IMR-90 (cell line): ENCODE results near the gene COG2. TPM values are rescaled to one million over a fixed set of nuclear protein-coding genes. Genes with fewer than 3 reads are reported as not detected.

ENCODE experiments used
- ATAC-seq: fragments of 200-7000 bp; cut with Tn5 transposase; 2 replicates; pipeline ENCODE4 v1.9.1; 2020; ENCODE audit warnings: low read depth, mild to moderate bottlenecking, moderate library complexity
- BruUV-seq: library from RNA; stranded (reverse); fragments of 400-500 nt; replicated peaks from 2 replicates; lab custom pipeline; 2021; lab: Mats Ljungman, UMichigan
- CTCF ChIA-PET: fragments of 300-600 bp; formaldehyde crosslinking; extraction: SDS; loops from one replicate; lab custom pipeline; 2021; ENCODE audit warnings: antibody characterized with exemption; lab: Yijun Ruan, JAX
- POLR2A ChIA-PET: fragments of 300-600 bp; sonication (Branson Sonifier 250); formaldehyde crosslinking; loops from one replicate; lab custom pipeline; 2022; ENCODE audit warnings: antibody characterized with exemption; ENCODE audit not compliant: unreplicated experiment; lab: Charles Lee
- DNase-seq: peaks from one replicate; pipeline ENCODE4 v3.0.0; 2013
- H2AFZ ChIP-seq: replicated peaks from 2 replicates; pipeline ENCODE3; 2013; ENCODE audit warnings: low read length, mild to moderate bottlenecking; ENCODE audit not compliant: poor library complexity
- H2AK5ac ChIP-seq: 2 replicates; pipeline ENCODE4 v1.6.1; 2013; ENCODE audit warnings: low read depth, low read length, inconsistent platforms
- H2AK9ac ChIP-seq: replicated peaks from 2 replicates; pipeline ENCODE3; 2013; ENCODE audit warnings: mild to moderate bottlenecking, low read depth, low read length, moderate library complexity; ENCODE audit not compliant: poor library complexity
- H2BK120ac ChIP-seq: 2 replicates; pipeline ENCODE4 v1.6.1; 2013; ENCODE audit warnings: low read depth, low read length, inconsistent platforms
- H2BK15ac ChIP-seq: 3 replicates; pipeline ENCODE4 v1.6.1; 2013; ENCODE audit warnings: low read depth, low read length, inconsistent platforms
- H2BK20ac ChIP-seq: 2 replicates; pipeline ENCODE4 v1.6.1; 2013; ENCODE audit warnings: low read depth, mild to moderate bottlenecking, inconsistent platforms, low read length, moderate library complexity
- H2BK5ac ChIP-seq: 2 replicates; pipeline ENCODE4 v1.6.1; 2013; ENCODE audit warnings: mild to moderate bottlenecking, low read depth, low read length, inconsistent platforms; ENCODE audit not compliant: poor library complexity, severe bottlenecking
- H3K14ac ChIP-seq: replicated peaks from 2 replicates; pipeline ENCODE4 v1.6.1; 2013; ENCODE audit warnings: low read depth, low read length, inconsistent platforms
- H3K18ac ChIP-seq: 2 replicates; pipeline ENCODE4 v1.6.1; 2013; ENCODE audit warnings: low read depth, low read length, control low read depth
- H3K23ac ChIP-seq: 2 replicates; pipeline ENCODE4 v1.6.1; 2013; ENCODE audit warnings: low read depth, low read length, inconsistent platforms
- H3K27ac ChIP-seq: 2 replicates; pipeline ENCODE4 v1.5.1; 2013; ENCODE audit warnings: mild to moderate bottlenecking, control low read depth, low read length; ENCODE audit not compliant: insufficient read depth
- H3K27me3 ChIP-seq: 2 replicates; pipeline ENCODE4 v1.6.1; 2013; ENCODE audit warnings: low read length; ENCODE audit not compliant: control insufficient read depth, insufficient read depth
- H3K36me3 ChIP-seq: 2 replicates; pipeline ENCODE4 v1.6.1; 2013; ENCODE audit warnings: low read length, mixed read lengths; ENCODE audit not compliant: control insufficient read depth, insufficient read depth
- H3K4ac ChIP-seq: 2 replicates; pipeline ENCODE4 v1.6.1; 2013; ENCODE audit warnings: low read depth, low read length, inconsistent platforms
- H3K4me1 ChIP-seq: 2 replicates; pipeline ENCODE4 v1.6.1; 2013; ENCODE audit warnings: low read length, mixed read lengths; ENCODE audit not compliant: control insufficient read depth, insufficient read depth
- H3K4me2 ChIP-seq: 2 replicates; pipeline ENCODE4 v1.6.1; 2013; ENCODE audit warnings: low read depth, mild to moderate bottlenecking, control low read depth, low read length, moderate library complexity
- H3K4me3 ChIP-seq: 2 replicates; pipeline ENCODE4 v1.5.1; 2013; ENCODE audit warnings: low read depth, mild to moderate bottlenecking, control low read depth, low read length, moderate library complexity; ENCODE audit not compliant: insufficient read depth
- H3K56ac ChIP-seq: 2 replicates; pipeline ENCODE4 v1.6.1; 2013; ENCODE audit warnings: low read length, inconsistent platforms; ENCODE audit not compliant: insufficient read depth; ENCODE audit errors: extremely low read depth
- H3K79me1 ChIP-seq, 2 experiments: 2 replicates each; pipeline ENCODE4 v1.6.1; 2013; ENCODE audit warnings: low read length in 2 of 2, inconsistent platforms in 1 of 2, low read depth in 1 of 2
- H3K9ac ChIP-seq: 2 replicates; pipeline ENCODE4 v1.6.1; 2013; ENCODE audit warnings: low read depth, low read length, control low read depth
- H3K9me1 ChIP-seq: 2 replicates; pipeline ENCODE4 v1.6.1; 2013; ENCODE audit warnings: low read length, inconsistent platforms; ENCODE audit not compliant: insufficient read depth
- H3K9me3 ChIP-seq: 2 replicates; pipeline ENCODE4 v1.6.1; 2013; ENCODE audit warnings: low read length; ENCODE audit not compliant: control insufficient read depth, insufficient read depth
- H4K20me1 ChIP-seq: 2 replicates; pipeline ENCODE4 v1.6.1; 2013; ENCODE audit warnings: low read length, inconsistent platforms; ENCODE audit not compliant: insufficient read depth
- H4K5ac ChIP-seq: 2 replicates; pipeline ENCODE4 v1.6.1; 2013; ENCODE audit warnings: mild to moderate bottlenecking, low read depth, low read length, control low read depth
- H4K8ac ChIP-seq, 2 experiments: 2 replicates each; pipeline ENCODE4 v1.6.1; 2013; ENCODE audit warnings: low read depth in 2 of 2, low read length in 2 of 2, control low read depth in 1 of 2, inconsistent platforms in 1 of 2
- H4K91ac ChIP-seq: 2 replicates; pipeline ENCODE4 v1.6.1; 2013; ENCODE audit warnings: low read depth, low read length, inconsistent platforms; ENCODE audit not compliant: insufficient read depth
- BHLHE40 ChIP-seq: fragments of 150-350 bp; IDR thresholded peaks from 2 replicates; pipeline ENCODE4 v1.6.1; 2016; ENCODE audit warnings: mild to moderate bottlenecking, low read depth, low read length
- CEBPB ChIP-seq: IDR thresholded peaks from 2 replicates; pipeline ENCODE4 v1.6.1; 2012; ENCODE audit warnings: low read depth, low read length, improper control_type of control experiment
- CHD1 ChIP-seq: IDR thresholded peaks from 2 replicates; pipeline ENCODE4 v1.6.1; 2012; ENCODE audit warnings: low read depth, low read length, improper control_type of control experiment
- CTCF ChIP-seq: conservative IDR thresholded peaks from 2 replicates; pipeline ENCODE4 v1.5.1; 2012; ENCODE audit warnings: mild to moderate bottlenecking, low read depth, low read length, improper control_type of control experiment
- ELK1 ChIP-seq: fragments of 150-350 bp; IDR thresholded peaks from 2 replicates; pipeline ENCODE4 v1.6.1; 2016; ENCODE audit warnings: low read depth, mild to moderate bottlenecking, low read length, moderate library complexity, borderline replicate concordance
- FOS ChIP-seq: fragments of 150-350 bp; IDR thresholded peaks from 2 replicates; pipeline ENCODE4 v1.6.1; 2016; ENCODE audit warnings: low read depth, low read length
- MAFK ChIP-seq: IDR thresholded peaks from 2 replicates; pipeline ENCODE4 v1.6.1; 2012; ENCODE audit warnings: low read depth, low read length, improper control_type of control experiment
- MAZ ChIP-seq: IDR thresholded peaks from 2 replicates; pipeline ENCODE4 v1.6.1; 2012; ENCODE audit warnings: low read depth, mild to moderate bottlenecking, low read length, improper control_type of control experiment, moderate library complexity, borderline replicate concordance
- MXI1 ChIP-seq: IDR thresholded peaks from 2 replicates; pipeline ENCODE4 v1.6.1; 2012; ENCODE audit warnings: low read depth, mild to moderate bottlenecking, low read length, moderate library complexity, borderline replicate concordance
- NFE2L2 ChIP-seq: fragments of 150-350 bp; IDR thresholded peaks from 2 replicates; pipeline ENCODE4 v1.6.1; 2016; ENCODE audit warnings: low read depth, mild to moderate bottlenecking, low read length
- POLR2A ChIP-seq: IDR thresholded peaks from 2 replicates; pipeline ENCODE4 v1.6.1; 2012; ENCODE audit warnings: mild to moderate bottlenecking, low read depth, low read length
- RAD21 ChIP-seq: IDR thresholded peaks from 2 replicates; pipeline ENCODE4 v1.6.1; 2012; ENCODE audit warnings: low read length, improper control_type of control experiment
- RCOR1 ChIP-seq: IDR thresholded peaks from 2 replicates; pipeline ENCODE4 v1.6.1; 2012; ENCODE audit warnings: mild to moderate bottlenecking, low read length, improper control_type of control experiment; ENCODE audit not compliant: insufficient replicate concordance
- RFX5 ChIP-seq: IDR thresholded peaks from 2 replicates; pipeline ENCODE4 v1.8.0; 2012; ENCODE audit warnings: low read depth, mild to moderate bottlenecking, low read length, moderate library complexity
- SMC3 ChIP-seq: fragments of 150-350 bp; IDR thresholded peaks from 2 replicates; pipeline ENCODE4 v1.6.1; 2016; ENCODE audit warnings: low read depth, mild to moderate bottlenecking, antibody characterized with exemption, low read length, moderate library complexity
- USF2 ChIP-seq: fragments of 150-350 bp; IDR thresholded peaks from 2 replicates; pipeline ENCODE4 v1.6.1; 2017; ENCODE audit warnings: mild to moderate bottlenecking, antibody characterized with exemption, low read length, low read depth
- whole genome bisulfite sequencing, 2 experiments: methylation state at CpG; one replicate each; pipeline versions ENCODE4 v1.1.5 to v1.1.7; 2013; ENCODE audit warnings: missing lambda C conversion rate in 2 of 2; ENCODE audit not compliant: insufficient read length in 1 of 2; ENCODE audit errors: extremely low coverage in 2 of 2; 5-methylcytosine and 5-hydroxymethylcytosine counted together
- dilution Hi-C: fragments of 300-500 bp; cut with HindIII; formaldehyde crosslinking; loops from one replicate; pipeline ENCODE4 v1.14.3; 2018; ENCODE audit warnings: low sequenced_read_pairs; ENCODE audit not compliant: unreplicated experiment
- in situ Hi-C: fragments of 300-500 bp; cut with MboI; formaldehyde crosslinking; loops from 3 replicates; pipeline ENCODE4 v1.14.3; 2019; ENCODE audit warnings: low sequenced_read_pairs, inconsistent platforms, mixed read lengths
- intact Hi-C: fragments of 100-400 bp; cut with micrococcal nuclease; formaldehyde crosslinking; loops from 2 replicates; pipeline ENCODE4 v1.10.0; 2022
- polyA plus RNA-seq, 3 experiments: library from polyadenylated mRNA; depleted of rRNA; stranded (reverse); fragments of >200 nt; gene quantifications; 2 replicates each; pipeline ENCODE4 v1.2.3, GENCODE V29; 2012; ENCODE audit warnings: low replicate concordance in 1 of 3
- total RNA-seq: library from RNA; depleted of rRNA; stranded (reverse); fragments of >200 nt; gene quantifications from 2 replicates; pipeline ENCODE4 v1.2.3, GENCODE V29; 2012

COG2 gene
- total and polyA plus RNA-seq, 2 of the 4 experiments (the other 2 are of a cell fraction), result 9.1 to 16.7 TPM

- Histone ChIP-seq H3K9ac (no peak overlapping the region), H3K56ac (no peak overlapping the region), H4K20me1 (no peaks in the 10 kb centered on the region), H3K4ac (no peak overlapping the region), H2AK5ac (no peak overlapping the region), H3K79me1 (no peaks in the 10 kb centered on the region), H3K4me2 (no peak overlapping the region), H2BK15ac (no peak overlapping the region), H3K18ac (no peak overlapping the region), H4K91ac (no peak overlapping the region), H3K9me3 (no peaks in the 10 kb centered on the region), H3K27ac (no peak overlapping the region), H2AK9ac (no peak overlapping the region), H2BK20ac (no peak overlapping the region), H2BK120ac (no peak overlapping the region), H4K8ac (no peak overlapping the region), H3K4me3 (no peak overlapping the region), H3K4me1 (no peaks in the 10 kb centered on the region), H2AFZ (no peak overlapping the region), H3K14ac (no peak overlapping the region), H4K5ac (no peak overlapping the region), H3K27me3 (no peaks in the 10 kb centered on the region), H3K36me3 (peaks cover 18% of the 10 kb centered on the region), H3K9me1 (no peaks in the 10 kb centered on the region), H2BK5ac (no peak overlapping the region), H3K23ac (no peak overlapping the region)
- no peak for ATAC-seq
- CTCF ChIA-PET, result no interaction called here
- no TSS peak for BruUV-seq
- POLR2A ChIA-PET, result no interaction called here
- dilution Hi-C loops, result no loop called here
- TF ChIP-seq CTCF (no peak), ELK1 (no peak), FOS (no peak), NFE2L2 (no peak), MXI1 (no peak), MAZ (no peak), CHD1 (no peak), POLR2A (no peak), CEBPB (no peak), SMC3 (no peak), RAD21 (no peak), MAFK (no peak), BHLHE40 (no peak), RCOR1 (no peak), USF2 (no peak), RFX5 (no peak)
- WGBS, 2 experiments, result 100% methylated on average over 1 of the region's 2 CpGs; no CpG with 5 or more reads in 1 of the 2 experiments
- in situ Hi-C loops, result no loop called here
- intact Hi-C loops, result no loop called here
- DNase-seq, result no peak
These were observed 32.3 kb downstream of the COG2 start for GRCh38 chr1:230674581-230674980.
